Eye (tissue), 1 donor: ENCODE measurements around the gene CCDC12.

Experiments used
- DNase-seq: peaks from one replicate; pipeline ENCODE4 v3.0.0-alpha.2; 2015

Gene CCDC12

GRCh38 chr3:46976326-46977190 lies at the start of gene CCDC12:
Gene CCDC12, minus strand, starts transcription at chr3:46976745. Its CDS starts 13 bp downstream, at chr3:46976732.
- DNase-seq = peak; percentile 99

- DNase-seq = no peak
These were observed 48.4 kb upstream of the CCDC12 start for GRCh38 chr3:47024932-47025331.

GRCh38 chr3:47022641-47023071 lies 46.1 kb upstream of the CCDC12 start:
- DNase-seq = no peak

- DNase-seq = no peak
These were observed 43.8 kb upstream of the CCDC12 start for GRCh38 chr3:47020311-47020710.

- no peak for DNase-seq
These were observed 42.7 kb upstream of the CCDC12 start for GRCh38 chr3:47019201-47019600.

- no peak for DNase-seq
These were observed 41.7 kb upstream of the CCDC12 start for GRCh38 chr3:47018269-47018611.

GRCh38 chr3:47017504-47018268 lies 41.1 kb upstream of the CCDC12 start:
- DNase-seq = no peak

- no peak for DNase-seq
These were observed 40.4 kb upstream of the CCDC12 start for GRCh38 chr3:47016934-47017435.

- DNase-seq = no peak
These were observed 39.8 kb upstream of the CCDC12 start for GRCh38 chr3:47016086-47016933.

- no peak for DNase-seq
These were observed 38.6 kb upstream of the CCDC12 start for GRCh38 chr3:47015151-47015550.

GRCh38 chr3:47014036-47014435 lies 37.5 kb upstream of the CCDC12 start:
- no peak for DNase-seq

- DNase-seq = no peak
These were observed 36.7 kb upstream of the CCDC12 start for GRCh38 chr3:47013231-47013630.

GRCh38 chr3:47012342-47013230 lies 36.0 kb upstream of the CCDC12 start:
- DNase-seq = no peak

GRCh38 chr3:47011371-47011770 lies 34.8 kb upstream of the CCDC12 start:
- DNase-seq = no peak

GRCh38 chr3:47010910-47011309 lies 34.4 kb upstream of the CCDC12 start:
- no peak for DNase-seq

GRCh38 chr3:47010111-47010712 lies 33.7 kb upstream of the CCDC12 start:
- DNase-seq = no peak

- DNase-seq = peak; percentile 95
These were observed 32.9 kb upstream of the CCDC12 start for GRCh38 chr3:47009225-47010110.

GRCh38 chr3:47008851-47009224 lies 32.3 kb upstream of the CCDC12 start:
- DNase-seq = no peak

- no peak for DNase-seq
These were observed 31.8 kb upstream of the CCDC12 start for GRCh38 chr3:47008234-47008796.
